CD14-positive monocyte (primary cell): ENCODE results near the gene CSKMT. TPM values are rescaled to one million over a fixed set of nuclear protein-coding genes. Genes with fewer than 3 reads are reported as not detected.

Source experiments
- DNase-seq, 3 donors: peaks; one replicate each; pipeline ENCODE4 v3.0.0-alpha.2; 2011 to 2022
- H2AFZ ChIP-seq: 2 replicates; pipeline ENCODE4 v1.6.0; 2012; ENCODE audit warnings: mild to moderate bottlenecking, low read depth, low read length, inconsistent platforms; ENCODE audit not compliant: insufficient read depth, poor library complexity, severe bottlenecking
- H3K27ac ChIP-seq, 2 donors: 1 replicate in 1 of 2; 2 replicates in 1 of 2; pipeline ENCODE4 v1.5.1; 2012 to 2013; ENCODE audit warnings: low read length in 2 of 2, control low read depth in 1 of 2, inconsistent platforms in 1 of 2, low read depth in 1 of 2, mild to moderate bottlenecking in 1 of 2
- H3K27me3 ChIP-seq, 2 donors: one replicate each; pipeline versions ENCODE4 v1.6.0 to v1.6.1; 2011 to 2013; ENCODE audit warnings: low read length in 2 of 2; ENCODE audit not compliant: control insufficient read depth in 2 of 2, insufficient read depth in 2 of 2
- H3K36me3 ChIP-seq, 2 donors: replicated peaks in 1 of 2; 1 replicate in 1 of 2; 2 replicates in 1 of 2; pipeline versions ENCODE4 v1.5.1 to v1.6.1; 2012 to 2013; ENCODE audit warnings: low read length in 2 of 2, control low read depth in 1 of 2, inconsistent platforms in 1 of 2, mild to moderate bottlenecking in 1 of 2; ENCODE audit not compliant: insufficient read depth in 2 of 2, control insufficient read depth in 1 of 2
- H3K4me1 ChIP-seq, 2 donors: 1 replicate in 1 of 2; 2 replicates in 1 of 2; pipeline versions ENCODE4 v1.5.1 to v1.6.1; 2012 to 2013; ENCODE audit warnings: low read length in 2 of 2, control low read depth in 1 of 2, inconsistent platforms in 1 of 2, mild to moderate bottlenecking in 1 of 2, moderate library complexity in 1 of 2; ENCODE audit not compliant: insufficient read depth in 2 of 2, control insufficient read depth in 1 of 2
- H3K4me2 ChIP-seq: replicated peaks from 2 replicates; pipeline ENCODE3; 2012; ENCODE audit warnings: low read length, moderate library complexity, mild to moderate bottlenecking; ENCODE audit not compliant: poor library complexity, severe bottlenecking; ENCODE audit errors: extremely low read depth
- H3K4me3 ChIP-seq, 3 experiments: fragments of 200-600 bp in 1 of 3; sonication (generic) in 1 of 3; replicated peaks in 1 of 3; 1 replicate in 2 of 3; 2 replicates in 1 of 3; pipeline ENCODE4 v1.5.1; 2011 to 2013; ENCODE audit warnings: low read length in 3 of 3, mild to moderate bottlenecking in 3 of 3, control low read depth in 2 of 3, low read depth in 2 of 3, inconsistent platforms in 1 of 3, moderate library complexity in 1 of 3
- H3K79me2 ChIP-seq: 2 replicates; pipeline ENCODE4 v1.6.0; 2012; ENCODE audit warnings: mild to moderate bottlenecking, control low read depth, inconsistent platforms, low read length, moderate library complexity; ENCODE audit not compliant: insufficient read depth
- H3K9ac ChIP-seq: 2 replicates; pipeline ENCODE4 v1.6.0; 2017; ENCODE audit warnings: low read length, mild to moderate bottlenecking; ENCODE audit not compliant: insufficient read depth, poor library complexity, severe bottlenecking
- H3K9me3 ChIP-seq, 2 donors: replicated peaks in 1 of 2; 1 replicate in 1 of 2; 2 replicates in 1 of 2; pipeline versions ENCODE4 v1.5.1 to v1.6.1; 2012 to 2013; ENCODE audit warnings: low read length in 2 of 2, control low read depth in 1 of 2; ENCODE audit not compliant: control insufficient read depth in 1 of 2, insufficient read depth in 1 of 2
- H4K20me1 ChIP-seq: 2 replicates; pipeline ENCODE4 v1.6.0; 2012; ENCODE audit warnings: mild to moderate bottlenecking, low read length, control low read depth, moderate library complexity; ENCODE audit not compliant: insufficient read depth
- H3K27ac Mint-ChIP-seq, 7 donors: one replicate each; pipeline ENCODE4 v1.8.0; 2020; ENCODE audit warnings: mild to moderate bottlenecking in 7 of 7, mixed read lengths in 7 of 7, moderate library complexity in 6 of 7, inconsistent platforms in 2 of 7
- H3K27me3 Mint-ChIP-seq, 3 donors: one replicate each; pipeline ENCODE4 v1.8.0; 2021 to 2022; ENCODE audit warnings: low read depth in 3 of 3, mild to moderate bottlenecking in 3 of 3, mixed read lengths in 3 of 3, moderate library complexity in 3 of 3, inconsistent platforms in 1 of 3
- H3K36me3 Mint-ChIP-seq, 2 donors: one replicate each; pipeline ENCODE4 v1.8.0; 2020; ENCODE audit warnings: mixed read lengths in 2 of 2, inconsistent platforms in 1 of 2, mild to moderate bottlenecking in 1 of 2
- H3K4me1 Mint-ChIP-seq: one replicate; pipeline ENCODE4 v1.8.0; 2020; ENCODE audit warnings: mild to moderate bottlenecking, mixed read lengths
- H3K4me3 Mint-ChIP-seq, 2 donors: one replicate each; pipeline ENCODE4 v1.8.0; 2020; ENCODE audit warnings: mild to moderate bottlenecking in 2 of 2, mixed read lengths in 2 of 2, moderate library complexity in 1 of 2
- H3K9me3 Mint-ChIP-seq, 7 donors: one replicate each; pipeline ENCODE4 v1.8.0; 2020 to 2022; ENCODE audit warnings: mixed read lengths in 7 of 7, mild to moderate bottlenecking in 6 of 7, moderate library complexity in 6 of 7, inconsistent platforms in 2 of 7
- WGBS: methylation state at CpG from one replicate; pipeline ENCODE4 v1.1.5; 2013; ENCODE audit warnings: missing lambda C conversion rate; ENCODE audit not compliant: insufficient coverage; 5-methylcytosine and 5-hydroxymethylcytosine counted together
- intact Hi-C, 2 donors: fragments of 100-400 bp; cut with micrococcal nuclease; formaldehyde crosslinking; loops; one replicate each; pipeline versions ENCODE4 v1.15.0 to v1.15.1; 2023
- polyA plus RNA-seq, 3 donors: library from polyadenylated mRNA; depleted of rRNA in 1 of 3; unstranded in 2 of 3; stranded (reverse) in 1 of 3; fragments of 300-500 nt in 2 of 3; fragments of >200 nt in 1 of 3; fragmentation: Illumina TruSeq in 2 of 3; gene quantifications; 1 replicate in 2 of 3; 2 replicates in 1 of 3; pipeline ENCODE4 v1.2.3, GENCODE V29; 2012 to 2021
- TF ChIP-seq, protein P1 (sequence below): fragments of 200-600 bp; IDR thresholded peaks from one replicate; pipeline ENCODE4 v1.8.0; 2022; ENCODE audit warnings: antibody characterized with exemption, mild to moderate bottlenecking

Gene CSKMT
- polyA plus RNA-seq, 3 donors, result 0.73 to 4.9 (median 1.4) TPM

DNA sequence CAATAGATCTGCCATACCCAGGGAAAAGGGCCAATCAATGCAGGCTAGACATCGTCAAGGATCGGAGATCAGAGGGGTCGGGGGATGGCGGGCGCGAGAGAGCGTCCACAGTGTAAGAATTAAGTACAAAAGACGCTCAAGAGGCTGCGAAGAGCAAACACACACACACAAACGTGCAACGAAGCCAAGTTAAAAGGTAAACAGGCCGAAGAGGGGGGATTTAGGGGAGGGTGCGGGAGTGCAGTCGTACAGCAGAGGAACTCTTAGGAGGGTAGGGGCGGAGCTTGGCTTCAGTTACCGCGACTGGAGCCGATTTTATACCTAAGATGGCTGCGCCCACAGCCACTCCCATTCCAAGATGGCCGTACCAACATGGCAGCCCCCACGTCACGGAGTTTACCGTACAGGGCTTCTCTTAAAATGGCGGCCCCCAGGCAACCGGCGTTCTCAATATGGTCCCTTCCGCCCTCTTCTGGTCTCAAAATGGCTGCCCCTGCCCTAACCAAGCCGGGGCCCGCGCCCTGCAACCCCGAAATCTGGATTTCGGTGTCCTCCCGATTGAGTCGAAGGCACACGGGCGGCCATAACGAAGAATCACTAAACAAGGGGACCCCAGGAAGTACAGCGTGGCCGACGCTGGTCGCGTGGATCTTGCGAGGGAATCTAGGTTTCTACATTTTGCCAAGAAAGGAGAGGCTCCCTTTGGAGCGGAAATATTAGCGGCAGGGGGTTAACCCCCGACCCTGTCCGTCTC, 44.3 kb downstream of the CSKMT start:
- no peaks in the 10 kb centered on the region for H3K9me3 ChIP-seq
- Mint-ChIP-seq H3K36me3 (peaks cover 28 to 39% of the 10 kb centered on the region in 2 donors), H3K4me1 (peaks cover 46% of the 10 kb centered on the region), H3K4me3 (peak overlapping the region; percentile 87 to 99), H3K27ac (peak overlapping the region; percentile 95 to 99 (median 98)), H3K27me3 (no peaks in the 10 kb centered on the region), H3K9me3 (no peaks in the 10 kb centered on the region)
- 1% methylated on average over 33 of the region's 47 CpGs for WGBS
- H3K79me2 ChIP-seq, result peaks cover 19% of the 10 kb centered on the region
- peak overlapping the region; percentile 96 for H3K4me2 ChIP-seq
- H3K4me1 ChIP-seq, result peaks cover 40 to 56% of the 10 kb centered on the region in 2 donors
- intact Hi-C loops, result loop anchor here (1.0 to 10.0 kb wide), 3 partner anchors 18 to 115 kb away; partner anchors contain the start of genes TUT1 (in 2 of the 2), HNRNPUL2 (in 1 of the 2) and INTS5 (in 1 of the 2)
- no peaks in the 10 kb centered on the region for H3K27me3 ChIP-seq
- H4K20me1 ChIP-seq, result peaks cover 3% of the 10 kb centered on the region
- H3K27ac ChIP-seq, result peak overlapping the region; percentile 95 to 97
- H3K36me3 ChIP-seq, result peaks cover 29 to 40% of the 10 kb centered on the region in 2 donors
- H3K9ac ChIP-seq, result peak overlapping the region; percentile 88
- peak overlapping the region; percentile 72 to 91 (median 83) for H3K4me3 ChIP-seq
- peak; percentile 97 to 99 (median 98) for DNase-seq
- peak overlapping the region; percentile 98 for H2AFZ ChIP-seq
- TF ChIP-seq, protein P1, sequence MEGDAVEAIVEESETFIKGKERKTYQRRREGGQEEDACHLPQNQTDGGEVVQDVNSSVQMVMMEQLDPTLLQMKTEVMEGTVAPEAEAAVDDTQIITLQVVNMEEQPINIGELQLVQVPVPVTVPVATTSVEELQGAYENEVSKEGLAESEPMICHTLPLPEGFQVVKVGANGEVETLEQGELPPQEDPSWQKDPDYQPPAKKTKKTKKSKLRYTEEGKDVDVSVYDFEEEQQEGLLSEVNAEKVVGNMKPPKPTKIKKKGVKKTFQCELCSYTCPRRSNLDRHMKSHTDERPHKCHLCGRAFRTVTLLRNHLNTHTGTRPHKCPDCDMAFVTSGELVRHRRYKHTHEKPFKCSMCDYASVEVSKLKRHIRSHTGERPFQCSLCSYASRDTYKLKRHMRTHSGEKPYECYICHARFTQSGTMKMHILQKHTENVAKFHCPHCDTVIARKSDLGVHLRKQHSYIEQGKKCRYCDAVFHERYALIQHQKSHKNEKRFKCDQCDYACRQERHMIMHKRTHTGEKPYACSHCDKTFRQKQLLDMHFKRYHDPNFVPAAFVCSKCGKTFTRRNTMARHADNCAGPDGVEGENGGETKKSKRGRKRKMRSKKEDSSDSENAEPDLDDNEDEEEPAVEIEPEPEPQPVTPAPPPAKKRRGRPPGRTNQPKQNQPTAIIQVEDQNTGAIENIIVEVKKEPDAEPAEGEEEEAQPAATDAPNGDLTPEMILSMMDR, result no peak

DNA sequence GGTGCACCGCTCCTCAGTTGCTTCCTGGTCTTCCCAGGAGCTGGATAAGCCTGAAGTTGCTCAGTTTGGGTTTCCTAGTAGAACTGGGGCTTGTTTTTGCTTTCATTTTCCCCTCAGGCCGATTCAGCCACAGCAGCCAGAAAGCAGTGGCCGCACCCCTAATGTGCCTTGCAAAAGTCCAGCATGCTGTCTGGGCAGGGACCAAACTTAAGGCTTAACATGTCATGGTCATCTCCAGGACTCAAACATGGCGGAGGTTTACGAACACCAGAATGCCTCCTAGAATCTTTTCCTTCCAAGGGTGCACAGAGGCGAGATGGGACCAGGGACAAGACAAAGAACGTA, 44.9 kb downstream of the CSKMT start:
- Mint-ChIP-seq H3K4me1 (peaks cover 42% of the 10 kb centered on the region), H3K4me3 (peak overlapping the region; percentile 87 to 96), H3K36me3 (peaks cover 33 to 44% of the 10 kb centered on the region in 2 donors), H3K27ac (peak overlapping the region; percentile 95 to 99 (median 98)), H3K9me3 (no peaks in the 10 kb centered on the region), H3K27me3 (no peaks in the 10 kb centered on the region)
- Histone ChIP-seq H3K79me2 (peaks cover 18% of the 10 kb centered on the region), H3K27ac (peak overlapping the region; percentile 95 to 97), H3K4me1 (peaks cover 34 to 51% of the 10 kb centered on the region in 2 donors), H3K36me3 (peaks cover 34 to 44% of the 10 kb centered on the region in 2 donors), H4K20me1 (peaks cover 7% of the 10 kb centered on the region), H2AFZ (peak overlapping the region; percentile 98), H3K27me3 (no peaks in the 10 kb centered on the region), H3K9me3 (no peaks in the 10 kb centered on the region), H3K4me3 (peak overlapping the region; percentile 72 to 91 (median 83)), H3K4me2 (peak overlapping the region; percentile 96), H3K9ac (peak overlapping the region; percentile 88)
- intact Hi-C loops, result loop anchor here in 1 of 2 donors (1.0 kb wide), 1 partner anchor 16 kb away; no protein-coding TSS in a partner anchor
- 65% methylated on average over 7 of the region's 7 CpGs for WGBS
- DNase-seq, result peak; percentile 20 to 27 (median 23)
- TF ChIP-seq, protein P1, result no peak
